ENCODE measurements around the gene IQSEC1.

- no peak for TF ChIP-seq POLR2A (IDR thresholded peaks at IDR 0.05; ENCODE audit: low read depth)
- TF ChIP-seq CTCF (IDR thresholded peaks at IDR 0.05): no peak
Observed at GRCh38 chr3:13111173-13111872, 38.1 kb upstream of the IQSEC1 start.
